ENCODE results near the gene ALCAM. TPM values are rescaled to one million over a fixed set of nuclear protein-coding genes. Genes with fewer than 3 reads are reported as not detected.

Gene ALCAM
- total and polyA plus RNA-seq, 2 of the 8 experiments (the other 6 are each of a cell fraction or from before 2014, with no cell fraction given): 10.8 to 33.0 TPM

GRCh38 chr3:105564546-105565288, 198.0 kb downstream of the ALCAM start:
- Histone ChIP-seq H3K4me2 (ENCODE audit: insufficient read depth in 1 of 2, low read depth in 2 of 2, low read length in 2 of 2) (no peak overlapping the region), H3K23me2 (ENCODE audit: low read depth, low read length) (no peaks in the 10 kb centered on the region)
- FAIRE-seq: no peak
- TF ChIP-seq NRF1 (IDR thresholded peaks at IDR 0.05; ENCODE audit: low read depth, low read length) (no peak), BACH1 (IDR thresholded peaks at IDR 0.05; ENCODE audit: low read length) (no peak), RXRA (IDR thresholded peaks at IDR 0.05; ENCODE audit: insufficient read depth, low read depth, low read length) (no peak), CHD2 (IDR thresholded peaks at IDR 0.05; ENCODE audit: low read length) (no peak), NANOG (IDR thresholded peaks at IDR 0.05; ENCODE audit: insufficient read depth, low read depth, low read length, poor library complexity, severe bottlenecking) (no peak)

More at GRCh38 chr3:105564546-105565288, 198.0 kb downstream of the ALCAM start:
- no peak overlapping the region for H3K23ac ChIP-seq (ENCODE audit: insufficient read length)
- H3K4me1 ChIP-seq (replicated peaks in 1 of 4; ENCODE audit: control insufficient read depth in 3 of 4, insufficient read depth in 4 of 4, low read length in 3 of 4): no peaks in the 10 kb centered on the region
- no peak for DNase-seq (ENCODE audit: low read depth in 1 of 2, low spot score in 2 of 2)
- H3K9ac ChIP-seq (replicated peaks in 1 of 4; ENCODE audit: extremely low read depth in 1 of 4, low read depth in 3 of 4, low read length in 3 of 4): no peak overlapping the region
- H3K79me1 ChIP-seq (ENCODE audit: low read depth, low read length): no peaks in the 10 kb centered on the region
- no peak overlapping the region for H2BK5ac ChIP-seq (ENCODE audit: low read depth, low read length)
- H3K4ac ChIP-seq (replicated peaks; ENCODE audit: insufficient read length, low read depth, low read length): no peak overlapping the region
- H4K91ac ChIP-seq (replicated peaks; ENCODE audit: insufficient read length, low read length): no peak overlapping the region
- no peak overlapping the region for H3K18ac ChIP-seq (ENCODE audit: extremely low read depth, low read length)
- no peaks in the 10 kb centered on the region for H3K27me3 ChIP-seq (replicated peaks in 1 of 4; ENCODE audit: control insufficient read depth in 3 of 4, extremely low read depth in 1 of 4, insufficient read depth in 3 of 4, low read length in 3 of 4)
- H3K27ac ChIP-seq (ENCODE audit: low read depth, low read length): no peak overlapping the region
- CTCF ChIA-PET (ENCODE audit: partially characterized antibody): no interaction called here
- no peak overlapping the region for H4K5ac ChIP-seq (ENCODE audit: insufficient read length, low read depth, low read length)
- no peak overlapping the region for H3K56ac ChIP-seq (replicated peaks; ENCODE audit: insufficient read length, low read depth, low read length)
- H2BK20ac ChIP-seq (ENCODE audit: low read length): no peak overlapping the region
- H3K4me3 ChIP-seq (ENCODE audit: extremely low read depth in 1 of 4, insufficient read depth in 2 of 4, low read depth in 3 of 4, low read length in 4 of 4): no peak overlapping the region
- H2BK12ac ChIP-seq (ENCODE audit: low read depth, low read length): no peak overlapping the region
- no peak overlapping the region for H2AFZ ChIP-seq (ENCODE audit: low read length)
- H3K79me2 ChIP-seq (ENCODE audit: control insufficient read depth in 1 of 2, insufficient read depth in 2 of 2, low read length in 2 of 2): no peaks in the 10 kb centered on the region
- no peak overlapping the region for H4K8ac ChIP-seq (ENCODE audit: extremely low read depth, insufficient read depth, low read length)
- H3K9me3 ChIP-seq (ENCODE audit: insufficient read depth in 2 of 2, low read depth in 1 of 2, low read length in 1 of 2): no peaks in the 10 kb centered on the region
- H4K20me1 ChIP-seq (replicated peaks in 1 of 2; ENCODE audit: control insufficient read depth in 1 of 2, insufficient read depth in 2 of 2, low read length in 2 of 2): no peaks in the 10 kb centered on the region
- no peak overlapping the region for H3K14ac ChIP-seq (ENCODE audit: insufficient read length)
- no peak overlapping the region for H2BK120ac ChIP-seq (replicated peaks; ENCODE audit: low read depth, low read length)
- H3K36me3 ChIP-seq (ENCODE audit: control insufficient read depth in 2 of 4, insufficient read depth in 4 of 4, low read length in 3 of 4): no peaks in the 10 kb centered on the region; a peak in 1 of 8 replicates
- WGBS, 2 experiments (ENCODE audit: extremely low coverage in 1 of 2, insufficient coverage in 1 of 2, insufficient read length in 1 of 2, insufficient replicate concordance in 2 of 2, low coverage in 1 of 2, low lambda C conversion rate in 2 of 2, missing lambda C conversion rate in 1 of 2): 94% methylated on average over 5 of the region's 6 CpGs; no CpG with 5 or more reads in 1 of the 2 experiments
- POLR2A ChIA-PET (ENCODE audit: partially characterized antibody): no interaction called here
- no peak overlapping the region for H2BK15ac ChIP-seq (ENCODE audit: low read length)
- no peak overlapping the region for H2AK5ac ChIP-seq (ENCODE audit: low read depth, low read length)

Measured in H1 (cell line).